Epithelial cell of proximal tubule (primary cell): Measurements from ENCODE around the gene ADCK1. TPM values are rescaled to one million over a fixed set of nuclear protein-coding genes. Genes with fewer than 3 reads are reported as not detected.
A peak's percentile ranks its signal among the peaks of the same experiment; 100 is the strongest.
"Not testable (repeated sequence)": the region's sequence is repeated elsewhere in the genome, so short reads cannot be mapped to it uniquely, and the experiment has no call there.

Experiments used
- DNase-seq: peaks from one replicate; pipeline ENCODE4 v3.0.0-alpha.2; 2011; ENCODE audit warnings: low read depth
- H3K4me3 ChIP-seq: 2 replicates; pipeline ENCODE4 v1.5.1; 2011; ENCODE audit warnings: low read depth, mild to moderate bottlenecking, low read length
- total RNA-seq: library from RNA; depleted of rRNA; stranded (reverse); fragments of >200 nt; gene quantifications from 2 replicates; pipeline ENCODE4 v1.2.3, GENCODE V29; 2015
- TF ChIP-seq, protein P1 (sequence below): conservative IDR thresholded peaks from 2 replicates; pipeline ENCODE4 v1.5.1; 2012; ENCODE audit warnings: low read depth, mild to moderate bottlenecking, low read length

Gene ADCK1
- total RNA-seq, 1 donor from 2014 or later: 4.3 TPM

DNA sequence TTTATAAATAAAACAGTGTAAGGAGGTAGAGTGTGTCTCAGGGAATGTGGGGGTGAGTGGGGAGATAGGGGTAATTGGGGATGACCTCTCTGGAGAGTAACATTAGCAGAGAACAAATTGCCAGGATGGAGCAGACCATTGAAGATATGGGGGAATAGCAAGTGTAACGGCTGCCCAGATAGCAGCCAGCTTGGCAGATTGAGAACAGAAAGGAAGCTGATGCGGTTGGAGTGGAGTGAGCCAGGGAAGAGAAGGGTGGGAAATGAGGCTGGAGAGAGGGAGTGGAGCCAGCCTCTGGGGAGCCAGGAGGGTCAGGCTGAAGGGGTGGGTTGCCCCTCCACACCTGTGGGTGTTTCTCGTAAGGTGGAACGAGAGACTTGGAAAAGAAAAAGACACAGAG is 5.6 kb upstream of the ADCK1 start:
- DNase-seq: no peak
- TF ChIP-seq, protein P1, sequence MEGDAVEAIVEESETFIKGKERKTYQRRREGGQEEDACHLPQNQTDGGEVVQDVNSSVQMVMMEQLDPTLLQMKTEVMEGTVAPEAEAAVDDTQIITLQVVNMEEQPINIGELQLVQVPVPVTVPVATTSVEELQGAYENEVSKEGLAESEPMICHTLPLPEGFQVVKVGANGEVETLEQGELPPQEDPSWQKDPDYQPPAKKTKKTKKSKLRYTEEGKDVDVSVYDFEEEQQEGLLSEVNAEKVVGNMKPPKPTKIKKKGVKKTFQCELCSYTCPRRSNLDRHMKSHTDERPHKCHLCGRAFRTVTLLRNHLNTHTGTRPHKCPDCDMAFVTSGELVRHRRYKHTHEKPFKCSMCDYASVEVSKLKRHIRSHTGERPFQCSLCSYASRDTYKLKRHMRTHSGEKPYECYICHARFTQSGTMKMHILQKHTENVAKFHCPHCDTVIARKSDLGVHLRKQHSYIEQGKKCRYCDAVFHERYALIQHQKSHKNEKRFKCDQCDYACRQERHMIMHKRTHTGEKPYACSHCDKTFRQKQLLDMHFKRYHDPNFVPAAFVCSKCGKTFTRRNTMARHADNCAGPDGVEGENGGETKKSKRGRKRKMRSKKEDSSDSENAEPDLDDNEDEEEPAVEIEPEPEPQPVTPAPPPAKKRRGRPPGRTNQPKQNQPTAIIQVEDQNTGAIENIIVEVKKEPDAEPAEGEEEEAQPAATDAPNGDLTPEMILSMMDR: no peak
- H3K4me3 ChIP-seq: no peak overlapping the region

DNA sequence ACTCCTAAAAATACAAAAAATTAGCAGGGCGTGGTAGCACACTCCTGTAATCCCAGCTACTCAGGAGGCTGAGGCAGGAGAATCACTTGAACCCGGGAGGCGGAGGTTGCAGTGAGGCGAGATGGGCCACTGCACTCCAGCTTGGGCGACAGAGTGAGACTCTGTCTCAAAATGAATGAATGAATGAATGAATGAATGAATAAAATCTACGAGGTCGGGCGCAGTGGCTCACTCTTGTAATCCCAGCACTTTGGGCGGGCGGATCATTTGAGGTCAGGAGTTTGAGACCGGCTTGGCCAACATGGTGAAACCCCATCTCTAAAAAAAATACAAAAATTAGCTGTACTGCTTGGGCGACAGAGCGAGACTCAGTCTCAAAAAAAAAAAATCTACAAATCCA is 453 bp upstream of the ADCK1 start:
- H3K4me3 ChIP-seq: peak overlapping the region; percentile 79
- DNase-seq: not testable (repeated sequence)

DNA sequence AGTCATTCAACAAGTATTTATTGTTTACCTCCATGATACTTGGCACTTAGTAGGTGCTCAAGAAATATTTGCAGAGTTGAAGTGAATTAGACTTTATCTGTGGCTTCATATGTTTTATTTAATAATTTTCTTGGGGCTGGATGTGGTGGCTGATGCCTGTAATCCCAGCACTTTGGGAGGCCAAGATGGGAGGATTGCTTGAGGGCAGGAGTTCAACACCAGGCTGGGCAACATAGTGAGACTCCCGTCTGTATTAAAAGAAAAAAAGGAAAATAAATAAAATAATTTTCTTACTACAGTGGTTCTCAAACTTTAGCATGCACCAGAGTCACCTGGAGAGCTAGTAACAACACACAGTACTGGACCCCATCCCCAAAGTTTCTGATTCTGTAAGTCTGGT is 905 bp downstream of the ADCK1 start:
- TF ChIP-seq, protein P1: no peak
- H3K4me3 ChIP-seq: peak overlapping the region; percentile 79
- DNase-seq: no peak

DNA sequence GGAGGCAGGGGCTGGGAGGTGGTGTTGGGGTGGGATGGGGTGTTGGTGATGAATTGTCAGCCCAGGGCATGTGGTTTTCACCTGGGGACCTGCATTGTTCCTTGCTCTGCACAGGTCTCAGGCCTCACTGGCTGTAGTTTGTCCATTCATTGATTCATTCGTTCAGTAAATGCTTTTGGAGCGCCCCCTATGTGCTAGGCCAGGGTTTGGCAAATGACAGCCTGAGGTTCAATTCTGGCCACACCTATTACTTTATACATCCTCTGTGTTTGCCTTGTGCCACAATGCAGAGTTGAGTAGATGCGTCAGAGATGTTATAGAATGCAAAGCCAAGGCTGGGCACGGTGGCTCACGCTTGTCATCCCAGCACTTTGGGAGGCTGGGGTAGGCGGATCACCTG is 4.7 kb downstream of the ADCK1 start:
- TF ChIP-seq, protein P1: peak; percentile 54
- H3K4me3 ChIP-seq: no peak overlapping the region
- DNase-seq: no peak

DNA sequence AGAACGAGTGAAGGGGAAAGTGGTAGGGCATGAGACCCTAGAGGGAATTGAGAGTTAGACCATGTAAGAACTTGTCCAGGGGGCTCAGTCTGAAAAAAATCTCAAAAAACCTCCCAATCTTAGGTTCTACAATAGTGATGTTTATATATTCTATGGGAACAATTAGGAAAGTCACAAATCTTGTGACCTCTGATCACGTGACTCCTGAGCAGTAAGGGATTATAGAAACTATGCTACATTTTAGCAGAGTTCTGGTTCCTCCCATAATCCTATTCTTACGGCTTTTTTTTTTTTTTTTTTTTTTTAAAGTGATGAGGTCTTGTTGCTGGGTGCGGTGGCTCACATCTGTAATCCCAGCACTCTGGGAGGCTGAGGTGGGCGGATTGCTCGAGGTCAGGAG is 5.8 kb downstream of the ADCK1 start:
- DNase-seq: no peak
- no peak overlapping the region for H3K4me3 ChIP-seq
- TF ChIP-seq, protein P1: no peak

DNA sequence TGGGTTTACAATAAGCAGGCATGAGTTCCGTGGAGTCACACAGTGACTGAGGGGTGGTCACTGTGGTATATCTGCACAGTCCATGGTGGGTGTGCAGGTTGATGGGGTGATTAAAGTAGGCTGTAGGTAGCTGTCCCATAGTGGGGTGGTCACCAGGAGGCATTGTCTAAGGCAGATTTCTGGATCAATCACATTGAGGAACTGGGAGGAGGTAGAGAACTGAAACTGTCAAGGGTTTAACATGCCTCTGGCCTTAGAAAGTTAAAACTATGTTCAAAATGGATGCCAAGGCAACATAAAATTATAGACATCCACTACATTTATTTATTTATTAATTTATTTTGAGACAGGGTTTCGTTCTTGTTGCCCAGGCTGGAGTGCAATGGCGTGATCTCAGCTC is 8.3 kb downstream of the ADCK1 start:
- no peak for DNase-seq
- H3K4me3 ChIP-seq: no peak overlapping the region
- TF ChIP-seq, protein P1: no peak

DNA sequence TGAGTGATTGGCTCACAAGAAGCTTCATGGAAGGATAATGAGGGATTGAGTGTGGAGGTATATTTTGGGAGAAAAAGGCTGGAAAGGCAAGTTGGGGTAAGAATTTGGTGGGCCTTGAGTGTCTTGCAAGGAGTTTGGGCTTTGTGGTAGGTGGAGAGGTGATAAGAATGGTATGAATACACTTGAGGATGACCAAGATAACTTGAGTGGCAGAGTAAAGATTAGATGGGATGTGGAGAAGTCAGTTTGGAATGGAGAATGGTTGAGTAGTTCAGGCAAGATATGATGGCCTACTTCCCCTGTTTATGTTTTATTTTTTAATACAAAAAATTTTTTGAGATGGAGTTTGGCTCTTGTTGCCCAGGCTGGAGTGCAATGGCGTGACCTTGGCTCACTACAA is 9.1 kb downstream of the ADCK1 start:
- H3K4me3 ChIP-seq: no peak overlapping the region
- TF ChIP-seq, protein P1: no peak
- no peak for DNase-seq

DNA sequence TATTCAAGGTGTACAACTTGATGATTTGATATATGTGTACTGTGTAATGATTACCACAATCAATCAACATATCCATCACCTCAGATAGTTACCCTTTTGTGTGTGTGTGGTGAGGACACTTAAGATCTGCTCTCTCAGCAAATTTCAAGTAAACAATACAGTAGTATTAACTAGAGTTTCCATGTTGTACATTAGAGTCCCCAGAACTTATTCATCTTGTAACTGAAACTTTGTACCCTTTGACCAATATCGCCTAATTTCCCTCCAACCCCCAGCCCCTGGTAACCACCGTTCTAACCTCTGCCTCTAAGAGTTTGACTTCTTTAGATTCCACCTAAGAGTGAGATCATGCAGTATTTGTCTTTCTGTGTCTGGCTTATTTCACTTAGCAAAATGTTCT is 12.1 kb downstream of the ADCK1 start:
- no peak for DNase-seq
- H3K4me3 ChIP-seq: no peak overlapping the region
- TF ChIP-seq, protein P1: no peak

DNA sequence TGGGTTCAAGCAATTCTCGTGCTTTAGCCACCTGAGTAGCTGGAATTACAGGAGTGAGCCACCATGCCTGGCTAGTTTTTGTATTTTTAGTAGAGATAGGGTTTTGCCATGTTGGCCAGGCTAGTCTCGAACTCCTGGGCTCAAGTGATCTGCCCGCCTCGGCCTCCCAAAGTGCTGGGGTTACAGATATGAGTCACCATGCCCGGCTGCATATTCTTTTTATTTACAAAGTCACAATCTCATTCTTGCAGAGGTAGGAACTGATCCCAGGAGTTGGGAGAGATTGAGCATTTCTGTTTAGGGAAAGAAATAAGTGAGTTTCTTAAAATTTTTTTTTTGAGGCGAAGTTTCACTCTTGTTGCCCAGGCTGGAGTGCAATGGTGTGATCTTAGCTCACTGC is 12.8 kb downstream of the ADCK1 start:
- H3K4me3 ChIP-seq, DNase-seq: not testable (repeated sequence)
